Activated CD4-positive, CD25-positive, alpha-beta regulatory T cell treated with anti-CD3 and anti-CD28 coated beads, Interleukin-2, amount 50 U/mL, for 16 hours (primary cell): ENCODE measurements around the gene BICC1.

ENCODE experiments used
- DNase-seq: peaks from one replicate; pipeline ENCODE4 v3.0.0-alpha.2; 2020; ENCODE audit warnings: low read depth, low spot score

Gene BICC1

GRCh38 chr10:58560068-58560467 is 47.4 kb downstream of the BICC1 start:
- DNase-seq: no peak

- DNase-seq: no peak
Measured at GRCh38 chr10:58565271-58565670, 52.6 kb downstream of the BICC1 start.

GRCh38 chr10:58567652-58568051 is 55.0 kb downstream of the BICC1 start:
- DNase-seq: no peak

- no peak for DNase-seq
Measured at GRCh38 chr10:58568428-58568935, 55.8 kb downstream of the BICC1 start.

- DNase-seq: no peak
Measured at GRCh38 chr10:58570307-58570723, 57.6 kb downstream of the BICC1 start.

- DNase-seq: no peak
Measured at GRCh38 chr10:58570979-58571378, 58.3 kb downstream of the BICC1 start.

GRCh38 chr10:58573144-58573543 is 60.5 kb downstream of the BICC1 start:
- DNase-seq: no peak

GRCh38 chr10:58574058-58574457 is 61.4 kb downstream of the BICC1 start:
- DNase-seq: no peak

- no peak for DNase-seq
Measured at GRCh38 chr10:58575491-58575890, 62.8 kb downstream of the BICC1 start.

- DNase-seq: no peak
Measured at GRCh38 chr10:58576751-58577436, 64.2 kb downstream of the BICC1 start.

GRCh38 chr10:58577437-58577777 is 64.7 kb downstream of the BICC1 start:
- no peak for DNase-seq

GRCh38 chr10:58578366-58578765 is 65.7 kb downstream of the BICC1 start:
- no peak for DNase-seq

- no peak for DNase-seq
Measured at GRCh38 chr10:58579011-58579655, 66.5 kb downstream of the BICC1 start.

- no peak for DNase-seq
Measured at GRCh38 chr10:58582045-58582444, 69.4 kb downstream of the BICC1 start.

- no peak for DNase-seq
Measured at GRCh38 chr10:58585435-58585834, 72.8 kb downstream of the BICC1 start.

GRCh38 chr10:58586282-58587245 is 73.9 kb downstream of the BICC1 start:
- no peak for DNase-seq

GRCh38 chr10:58587676-58588075 is 75.0 kb downstream of the BICC1 start:
- DNase-seq: no peak

GRCh38 chr10:58588673-58589265 is 76.1 kb downstream of the BICC1 start:
- no peak for DNase-seq

- no peak for DNase-seq
Measured at GRCh38 chr10:58590152-58590840, 77.6 kb downstream of the BICC1 start.

- no peak for DNase-seq
Measured at GRCh38 chr10:58590924-58591323, 78.3 kb downstream of the BICC1 start.

GRCh38 chr10:58593008-58593407 is 80.3 kb downstream of the BICC1 start:
- no peak for DNase-seq
